Measurements from ENCODE around the gene ANO6.
"Not testable (repeated sequence)": the region's sequence is repeated elsewhere in the genome, so short reads cannot be mapped to it uniquely, and the experiment has no call there.

Gene ANO6

DNA sequence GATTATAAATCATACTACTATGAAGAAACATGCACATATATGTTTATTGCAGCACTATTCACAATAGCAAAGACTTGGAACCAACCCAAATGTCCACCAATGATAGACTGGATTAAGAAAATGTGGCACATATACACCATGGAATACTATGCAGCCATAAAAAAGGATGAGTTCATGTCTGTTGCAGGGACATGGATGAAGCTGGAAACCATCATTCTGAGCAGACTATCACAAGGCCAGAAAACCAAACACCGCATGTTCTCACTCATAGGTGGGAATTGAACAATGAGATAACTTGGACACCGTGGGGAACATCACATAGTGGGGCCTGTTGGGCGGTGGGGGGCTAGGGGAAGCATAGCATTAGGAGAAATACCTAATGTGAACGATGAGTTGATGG is 181.6 kb downstream of the ANO6 start:
- H3K4me1 Mint-ChIP-seq, ATAC-seq, H3K4me3 Mint-ChIP-seq, H3K27me3 Mint-ChIP-seq, H3K27ac Mint-ChIP-seq, DNase-seq: not testable (repeated sequence)
- H3K9me3 Mint-ChIP-seq, result peaks cover 19 to 34% of the 10 kb centered on the region in 2 donors

DNA sequence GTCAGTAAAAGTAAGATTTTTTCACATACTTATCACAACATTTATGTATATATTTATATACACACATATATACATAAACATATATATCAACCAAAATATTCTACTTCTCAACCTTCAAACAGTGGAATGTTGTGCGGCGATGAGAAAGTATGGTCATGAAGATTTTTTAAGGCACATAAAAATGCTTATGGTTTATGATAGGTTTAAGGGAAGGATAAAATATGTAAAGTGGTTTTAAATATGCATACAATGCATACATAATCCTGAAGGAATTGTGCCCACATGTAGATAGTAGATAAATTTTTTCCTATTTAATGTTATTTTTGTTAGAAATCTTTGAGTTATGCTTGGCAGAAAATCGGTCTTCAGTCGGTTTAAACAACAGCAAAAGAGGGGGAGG is 182.7 kb downstream of the ANO6 start:
- no peak overlapping the region for H3K4me3 Mint-ChIP-seq
- H3K4me1 Mint-ChIP-seq, result no peaks in the 10 kb centered on the region
- no peaks in the 10 kb centered on the region for H3K27me3 Mint-ChIP-seq
- DNase-seq, result no peak
- no peak for ATAC-seq
- H3K9me3 Mint-ChIP-seq, result peaks cover 19 to 24% of the 10 kb centered on the region in 2 donors
- H3K27ac Mint-ChIP-seq, result no peak overlapping the region

DNA sequence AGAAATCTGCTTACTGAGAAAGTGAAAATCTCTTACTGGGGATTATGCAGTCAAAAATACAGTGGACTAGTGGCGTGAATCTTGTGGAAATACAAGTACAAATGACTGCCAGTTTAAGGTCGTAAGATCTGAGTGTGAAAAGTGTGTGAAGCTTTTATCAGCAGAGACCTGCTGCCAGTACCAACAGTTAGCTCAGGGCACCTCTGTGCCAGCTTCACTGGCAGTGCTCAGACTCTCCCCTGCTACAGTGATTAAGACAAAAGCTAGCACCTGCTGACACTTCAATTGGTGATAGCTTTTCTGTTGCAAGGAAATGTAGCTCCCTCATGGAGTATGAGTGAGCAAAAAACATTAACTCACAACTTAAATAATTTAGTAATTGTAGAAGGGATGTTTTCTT is 185.1 kb downstream of the ANO6 start:
- ATAC-seq (no peak), DNase-seq (no peak)
- Mint-ChIP-seq H3K27me3 (no peaks in the 10 kb centered on the region), H3K4me3 (no peak overlapping the region), H3K9me3 (peaks cover 8 to 10% of the 10 kb centered on the region in 2 donors), H3K27ac (no peak overlapping the region), H3K4me1 (no peaks in the 10 kb centered on the region)

DNA sequence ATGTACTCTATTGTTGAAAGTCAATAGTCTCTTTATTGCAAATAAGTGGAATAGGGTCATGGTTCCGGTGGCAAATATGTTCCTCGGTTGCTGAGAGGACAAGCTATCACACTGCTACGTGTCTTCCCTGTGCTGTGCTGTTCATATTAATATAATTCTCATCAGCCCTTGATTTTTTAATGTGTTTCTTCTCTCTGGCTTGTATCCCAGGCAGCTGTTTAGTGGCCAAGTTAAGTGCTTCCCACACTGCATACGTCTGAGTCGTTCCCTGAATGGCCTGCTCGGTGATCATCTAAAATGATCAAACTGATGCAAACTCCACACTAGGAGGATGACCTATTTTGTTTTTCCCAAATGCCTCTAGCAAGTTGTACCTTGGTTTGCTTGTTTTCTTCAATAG is 186.4 kb downstream of the ANO6 start:
- ATAC-seq, result no peak
- H3K4me1 Mint-ChIP-seq, result no peaks in the 10 kb centered on the region
- peak overlapping the region in 1 of 2 donors; percentile 92 for H3K27ac Mint-ChIP-seq
- no peak overlapping the region for H3K4me3 Mint-ChIP-seq
- H3K27me3 Mint-ChIP-seq, result no peaks in the 10 kb centered on the region
- no peak for DNase-seq
- H3K9me3 Mint-ChIP-seq, result peaks cover under 1 to 1% of the 10 kb centered on the region in 2 donors

DNA sequence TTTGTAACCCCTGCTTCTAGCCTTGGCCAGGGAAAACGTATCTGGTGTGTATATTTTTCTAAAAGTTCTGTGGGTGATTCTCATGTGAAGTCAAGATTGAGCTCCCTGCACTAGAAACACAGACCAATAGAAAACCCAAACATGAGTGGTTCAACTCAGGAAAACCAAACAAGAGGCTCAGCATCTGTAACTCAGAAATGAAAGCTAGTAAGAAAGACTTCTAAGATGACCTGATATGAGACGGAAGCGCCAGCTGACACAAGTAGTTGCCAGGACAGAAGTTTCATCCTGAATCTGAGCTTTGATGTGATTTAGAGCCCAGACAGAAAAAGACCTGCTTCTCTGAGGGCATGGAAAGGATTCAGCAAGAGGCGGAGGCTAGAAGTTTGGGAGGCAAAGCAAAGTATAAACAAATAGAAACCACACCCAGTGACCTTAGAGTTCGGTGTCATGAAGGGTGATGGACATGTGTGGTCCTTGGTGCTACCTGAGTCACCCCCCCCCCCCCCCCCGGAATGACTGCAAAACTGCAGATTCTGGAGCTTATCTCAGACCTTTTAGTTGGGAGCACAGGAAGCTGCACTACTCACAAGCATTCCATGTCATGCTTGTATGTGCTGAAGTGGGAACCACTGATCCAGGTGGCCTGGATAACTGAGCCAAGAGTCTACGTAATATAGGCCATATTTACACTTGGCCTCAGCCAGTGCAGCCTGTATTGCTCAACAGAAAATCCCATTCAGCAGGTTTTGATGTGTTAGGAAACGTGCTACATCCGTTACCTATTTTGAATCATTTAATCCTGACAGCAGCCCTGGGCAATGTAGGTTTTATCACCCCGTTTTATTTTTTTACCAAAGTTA is 191.3 kb downstream of the ANO6 start:
- DNase-seq (no peak), ATAC-seq (no peak)
- H3K4me3 Mint-ChIP-seq, result no peak overlapping the region
- no peaks in the 10 kb centered on the region for H3K4me1 Mint-ChIP-seq
- H3K27me3 Mint-ChIP-seq, result no peaks in the 10 kb centered on the region
- H3K27ac Mint-ChIP-seq, result no peak overlapping the region
- no peaks in the 10 kb centered on the region for H3K9me3 Mint-ChIP-seq

DNA sequence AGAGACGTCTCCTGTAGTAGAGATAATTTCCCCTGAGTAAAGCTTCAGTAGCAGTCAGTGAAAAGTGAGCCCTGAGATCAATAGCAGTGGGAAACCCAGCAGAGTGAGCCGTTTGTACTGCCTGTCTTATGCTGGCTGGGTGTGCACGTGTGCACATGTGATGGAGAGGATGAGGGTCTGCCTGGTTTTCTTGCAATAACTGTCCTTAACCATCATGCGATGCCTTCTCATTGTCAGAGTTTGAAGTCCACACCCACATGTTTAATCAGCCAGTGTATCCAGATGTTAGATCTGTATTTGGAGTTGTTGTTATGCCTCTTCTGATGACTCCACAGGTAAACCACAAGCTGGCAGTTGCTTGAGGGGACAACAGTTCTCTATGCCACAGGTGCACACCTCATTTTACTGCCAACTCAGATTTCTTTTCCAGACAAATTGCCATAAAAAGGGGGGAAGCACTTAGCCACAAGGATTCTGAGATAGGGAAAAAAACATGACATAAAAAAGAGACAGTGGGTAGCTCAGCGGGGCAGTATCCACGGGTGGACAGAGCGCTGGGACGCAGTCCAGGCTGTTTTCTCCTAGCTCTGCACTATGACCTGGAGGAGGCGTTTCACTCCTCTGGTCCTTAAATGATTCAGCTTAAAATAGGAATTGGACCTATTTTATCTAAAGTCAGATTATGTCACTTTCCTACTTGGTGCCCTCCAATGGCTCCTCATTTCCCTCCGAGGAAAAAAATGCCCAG is 192.3 kb downstream of the ANO6 start:
- Mint-ChIP-seq H3K4me3 (no peak overlapping the region), H3K27me3 (no peaks in the 10 kb centered on the region), H3K27ac (no peak overlapping the region), H3K9me3 (no peaks in the 10 kb centered on the region), H3K4me1 (no peaks in the 10 kb centered on the region)
- DNase-seq, result no peak
- ATAC-seq, result no peak

DNA sequence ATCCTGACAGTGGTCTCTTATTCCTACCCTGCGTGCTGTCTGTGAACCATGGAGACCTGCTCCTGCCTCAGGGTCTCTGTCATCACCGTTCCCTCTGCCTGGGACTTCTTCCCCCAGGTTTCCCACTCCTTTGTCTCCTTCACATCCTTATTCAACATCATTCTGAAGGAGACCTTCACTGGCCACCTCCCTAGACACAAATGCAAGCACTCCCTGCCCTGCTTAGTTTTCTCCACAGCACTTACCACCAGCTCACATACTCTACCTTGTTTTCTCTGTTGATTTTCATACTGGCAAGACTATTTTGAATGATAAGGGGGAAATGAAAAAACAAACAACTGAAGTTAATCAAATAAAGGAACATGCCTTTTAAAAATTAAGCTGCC is 192.8 kb downstream of the ANO6 start:
- ATAC-seq, result no peak
- Mint-ChIP-seq H3K4me1 (no peaks in the 10 kb centered on the region), H3K4me3 (no peak overlapping the region), H3K27ac (no peak overlapping the region), H3K27me3 (no peaks in the 10 kb centered on the region), H3K9me3 (no peaks in the 10 kb centered on the region)
- no peak for DNase-seq

DNA sequence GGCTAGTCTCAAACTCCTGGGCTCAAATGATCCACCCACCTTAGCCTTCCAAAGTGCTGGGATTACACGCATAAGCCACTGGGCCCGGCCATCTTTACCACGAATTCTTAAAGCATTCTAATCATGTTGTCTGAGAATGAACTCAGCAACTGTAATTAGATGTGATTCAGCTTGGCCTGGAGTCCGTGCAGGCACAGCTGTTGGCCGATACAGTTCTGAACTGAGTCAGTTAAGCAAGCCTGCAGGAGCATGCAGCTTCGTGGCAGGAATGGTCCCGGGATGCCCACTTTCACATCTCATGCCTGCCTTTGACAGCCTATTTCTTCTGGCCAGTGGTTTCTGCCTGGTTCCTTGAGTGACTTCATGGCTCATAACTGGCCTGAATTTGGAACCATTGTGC is 194.1 kb downstream of the ANO6 start:
- no peak for ATAC-seq
- Mint-ChIP-seq H3K27ac (no peak overlapping the region), H3K9me3 (no peaks in the 10 kb centered on the region), H3K4me3 (no peak overlapping the region), H3K4me1 (no peaks in the 10 kb centered on the region), H3K27me3 (no peaks in the 10 kb centered on the region)
- no peak for DNase-seq

DNA sequence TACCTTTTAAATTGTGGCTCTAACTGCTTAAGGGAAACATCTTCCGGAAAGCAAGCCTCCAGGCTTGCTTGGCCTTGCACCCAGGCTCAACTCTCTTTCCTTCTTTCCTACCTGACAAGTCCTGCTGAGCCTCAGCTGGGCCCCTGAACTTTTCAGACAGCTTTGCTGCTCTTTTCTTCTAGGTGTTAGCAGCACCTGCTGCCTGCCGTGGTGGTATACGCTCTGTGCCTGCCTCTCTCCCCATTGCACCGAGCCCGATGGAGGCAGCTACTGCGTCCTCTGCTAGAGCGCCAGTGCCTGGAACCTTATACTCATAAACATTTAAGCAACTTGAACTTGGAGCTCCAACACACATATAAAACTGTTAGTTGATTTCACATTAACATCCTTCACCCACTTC is 195.7 kb downstream of the ANO6 start:
- Mint-ChIP-seq H3K4me1 (no peaks in the 10 kb centered on the region), H3K27ac (no peak overlapping the region)
- ATAC-seq, result no peak

DNA sequence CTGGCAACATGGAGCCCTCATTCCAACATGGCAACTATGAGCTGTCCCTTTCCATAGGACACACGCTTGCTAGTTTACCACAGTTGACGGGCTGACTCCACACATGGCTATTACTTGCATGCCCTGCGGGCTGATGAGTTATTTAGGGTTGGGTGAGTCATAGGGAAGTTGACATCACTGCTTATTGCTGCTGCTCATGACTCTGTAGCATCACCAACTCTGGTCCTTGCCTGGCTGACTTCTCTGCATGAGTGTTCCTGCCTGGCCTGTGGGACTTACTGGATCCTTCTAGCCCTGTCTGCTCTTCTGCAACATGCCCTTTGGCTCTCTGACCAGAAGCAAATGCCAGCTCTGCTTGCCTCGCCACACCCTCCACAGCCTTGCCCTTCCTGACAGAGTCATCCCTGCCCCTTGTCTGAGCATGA is 199.5 kb downstream of the ANO6 start:
- DNase-seq, result peak in 1 of 2 donors; percentile 36
- Mint-ChIP-seq H3K27me3 (no peaks in the 10 kb centered on the region), H3K4me3 (no peak overlapping the region), H3K27ac (peak overlapping the region in 1 of 2 donors; percentile 72), H3K9me3 (no peaks in the 10 kb centered on the region), H3K4me1 (no peaks in the 10 kb centered on the region)
- ATAC-seq, result peak; percentile 97

More for the DNA sequence above, 195.7 kb downstream of the ANO6 start:
- Mint-ChIP-seq H3K9me3 (no peaks in the 10 kb centered on the region), H3K4me3 (no peak overlapping the region), H3K27me3 (no peaks in the 10 kb centered on the region)
- no peak for DNase-seq

DNA sequence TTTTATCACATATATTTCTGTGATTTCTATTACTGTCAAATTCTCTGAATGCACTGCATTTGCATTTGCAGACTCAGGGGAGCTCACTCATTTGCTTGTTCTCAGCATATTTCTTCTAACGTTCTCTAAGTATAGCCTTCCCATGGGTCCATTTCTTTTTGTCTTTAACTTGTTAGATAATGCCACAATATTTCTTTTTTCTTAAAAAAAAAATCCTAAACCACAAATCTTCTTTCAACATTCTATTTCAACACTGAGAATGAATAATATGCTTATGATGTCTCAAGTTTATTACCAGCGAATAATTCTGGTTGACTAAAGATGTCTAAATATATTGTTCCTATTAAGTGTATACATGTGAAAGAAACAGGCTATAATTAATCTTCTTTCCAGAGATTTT is 200.2 kb downstream of the ANO6 start:
- Mint-ChIP-seq H3K4me3 (no peak overlapping the region), H3K4me1 (no peaks in the 10 kb centered on the region), H3K27ac (no peak overlapping the region), H3K27me3 (no peaks in the 10 kb centered on the region), H3K9me3 (no peaks in the 10 kb centered on the region)
- DNase-seq (no peak), ATAC-seq (no peak)

DNA sequence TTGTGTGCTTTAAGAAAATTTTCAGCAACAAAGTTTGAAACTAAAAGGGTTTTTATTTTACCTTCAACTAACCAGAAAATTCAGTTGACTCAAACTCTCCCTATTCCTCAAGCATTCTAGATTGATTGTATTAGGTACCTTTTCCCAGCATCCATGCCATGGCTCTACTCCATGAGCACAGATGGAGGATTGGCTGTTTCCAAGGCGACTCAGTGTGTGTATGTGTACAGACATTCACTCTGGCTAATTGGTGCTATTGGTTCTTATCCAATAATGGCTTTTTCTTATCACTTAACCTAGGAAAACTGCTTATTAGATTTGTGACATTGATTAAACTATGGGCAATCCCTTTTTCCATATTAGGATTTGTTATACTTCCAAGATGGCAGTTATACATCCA is 202.6 kb downstream of the ANO6 start:
- H3K27me3 Mint-ChIP-seq, result no peaks in the 10 kb centered on the region
- no peak overlapping the region for H3K27ac Mint-ChIP-seq

DNA sequence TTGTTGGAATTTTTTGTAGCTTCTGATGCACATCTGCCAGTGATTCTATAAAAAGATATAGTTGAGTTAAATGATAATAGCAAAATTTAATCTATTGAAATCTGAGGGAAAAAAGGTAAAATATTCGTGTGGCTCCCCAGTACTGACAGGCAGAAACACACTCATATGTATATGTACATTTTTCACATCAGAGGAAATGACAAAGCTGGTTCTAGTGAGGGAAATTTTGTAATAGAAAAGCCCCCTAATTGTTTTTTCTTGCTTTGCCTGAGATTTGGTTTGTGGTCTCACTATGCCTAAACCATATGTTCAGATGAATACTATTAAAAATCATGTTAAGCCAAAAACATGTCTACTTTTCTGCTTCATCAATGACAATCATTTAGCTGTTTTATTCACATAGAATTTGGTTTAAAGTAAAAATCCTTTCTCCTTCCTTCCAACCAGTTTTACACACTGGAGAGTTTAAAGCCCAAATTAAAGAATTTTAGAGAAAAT is 203.5 kb downstream of the ANO6 start:
- Mint-ChIP-seq H3K9me3 (no peaks in the 10 kb centered on the region), H3K27me3 (no peaks in the 10 kb centered on the region), H3K27ac (peak overlapping the region in 1 of 2 donors; percentile 52), H3K4me1 (no peaks in the 10 kb centered on the region), H3K4me3 (no peak overlapping the region)
- peak; percentile 66 for ATAC-seq
- no peak for DNase-seq

More for the DNA sequence above, 202.6 kb downstream of the ANO6 start:
- H3K4me1 Mint-ChIP-seq, result no peaks in the 10 kb centered on the region
- no peak for ATAC-seq
- no peaks in the 10 kb centered on the region for H3K9me3 Mint-ChIP-seq
- DNase-seq, result no peak
- no peak overlapping the region for H3K4me3 Mint-ChIP-seq

DNA sequence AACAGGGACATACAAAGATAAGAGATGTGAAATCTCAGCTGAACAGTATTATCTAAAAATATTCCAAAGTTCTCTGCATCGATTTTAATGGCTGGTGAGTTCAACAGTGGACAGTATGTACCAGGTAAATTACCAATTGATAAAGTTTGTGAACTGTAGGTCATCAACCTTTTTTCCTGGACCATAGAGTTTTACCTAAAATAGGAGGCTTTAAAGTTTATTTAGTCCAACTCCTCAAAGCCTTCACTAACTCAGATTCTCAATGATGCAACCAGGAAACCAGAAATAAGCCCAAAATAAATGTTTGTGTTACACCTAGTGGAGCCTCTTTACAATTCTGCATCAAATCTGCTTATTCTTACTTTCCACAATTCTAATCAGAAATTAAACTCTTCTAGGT is 205.8 kb downstream of the ANO6 start:
- Mint-ChIP-seq H3K9me3 (no peaks in the 10 kb centered on the region), H3K4me1 (no peaks in the 10 kb centered on the region), H3K4me3 (no peak overlapping the region), H3K27ac (no peak overlapping the region), H3K27me3 (no peaks in the 10 kb centered on the region)
- ATAC-seq (no peak), DNase-seq (no peak)

DNA sequence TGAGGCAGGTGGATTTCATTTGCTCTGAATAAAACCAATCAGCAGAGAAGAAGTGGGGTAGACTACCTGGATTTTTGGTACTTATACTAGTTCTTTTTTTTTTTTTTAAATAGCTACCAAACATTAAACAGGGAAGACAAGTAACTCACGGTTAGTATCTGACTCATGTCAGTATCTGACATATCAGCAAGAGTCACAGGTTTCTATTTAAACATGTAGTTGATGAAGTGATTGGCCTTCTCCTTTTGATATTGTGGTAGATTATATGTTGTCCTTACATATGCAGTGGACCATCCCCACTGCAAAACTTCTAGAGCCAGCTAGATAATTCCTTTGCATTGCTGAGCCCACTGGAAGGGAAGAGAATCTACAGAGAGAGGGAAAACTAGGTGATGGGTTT is 208.0 kb downstream of the ANO6 start:
- no peak for DNase-seq
- no peak for ATAC-seq
- Mint-ChIP-seq H3K4me1 (no peaks in the 10 kb centered on the region), H3K27me3 (no peaks in the 10 kb centered on the region), H3K4me3 (no peak overlapping the region), H3K27ac (peak overlapping the region in 1 of 2 donors; percentile 47), H3K9me3 (no peaks in the 10 kb centered on the region)

DNA sequence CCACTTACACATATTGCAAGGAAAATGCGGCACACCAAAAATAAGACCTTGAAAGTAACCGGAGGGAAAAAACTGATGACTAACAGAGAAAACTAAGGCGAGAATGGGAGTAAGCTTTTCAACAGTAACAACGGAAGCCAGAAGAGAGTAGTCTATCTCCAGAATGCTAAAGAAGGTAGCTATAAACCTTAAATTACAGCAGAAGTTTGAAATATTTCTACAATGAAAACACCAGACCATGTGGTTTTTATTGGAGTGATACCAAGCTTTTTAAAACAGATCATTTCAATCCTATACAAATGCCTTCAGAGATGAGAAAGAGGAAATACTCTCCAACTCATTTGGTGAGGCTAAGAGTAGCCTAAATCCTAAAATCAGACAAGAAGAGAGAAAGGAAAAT is 209.5 kb downstream of the ANO6 start:
- peak overlapping the region in 1 of 2 donors; percentile 28 for H3K27ac Mint-ChIP-seq
- no peaks in the 10 kb centered on the region for H3K27me3 Mint-ChIP-seq
- H3K4me3 Mint-ChIP-seq, result no peak overlapping the region
- ATAC-seq (no peak), DNase-seq (no peak)
- no peaks in the 10 kb centered on the region for H3K9me3 Mint-ChIP-seq
- H3K4me1 Mint-ChIP-seq, result no peaks in the 10 kb centered on the region
